ENCODE results near the gene KRT77. TPM values are rescaled to one million over a fixed set of nuclear protein-coding genes. Genes with fewer than 3 reads are reported as not detected.

Gene KRT77
- total and polyA plus RNA-seq, 2 experiments from 2014 or later, result not detected

DNA sequence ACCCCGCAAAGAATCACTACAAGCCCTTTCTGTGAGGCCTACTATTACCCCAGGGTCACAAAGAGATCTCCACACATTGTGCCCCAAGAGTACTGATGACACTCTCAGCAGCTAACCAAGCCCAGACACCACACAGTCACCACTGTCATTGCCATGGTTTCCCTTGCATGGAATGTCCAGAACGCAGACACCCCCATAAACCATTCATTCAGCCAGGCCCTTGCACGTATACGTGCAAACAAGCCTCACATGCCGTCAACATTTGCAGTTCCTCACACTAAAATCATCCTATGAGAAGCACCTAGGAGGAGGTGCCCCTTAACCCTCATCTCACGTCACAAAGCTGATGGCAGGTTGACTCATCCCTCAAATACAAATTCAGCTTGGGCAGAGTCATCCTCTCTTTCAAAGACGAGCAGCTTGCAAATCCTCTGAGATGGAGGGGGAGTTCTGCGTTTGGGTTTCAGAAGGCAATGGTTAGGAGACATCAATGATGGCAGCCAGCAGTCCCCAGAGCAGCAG is 17.1 kb upstream of the KRT77 start:
- Histone ChIP-seq H3K27me3 (ENCODE audit: insufficient read depth) (peaks cover 7% of the 10 kb centered on the region), H3F3A (replicated peaks; ENCODE audit: low read depth) (no peaks in the 10 kb centered on the region), H4K20me1 (replicated peaks; ENCODE audit: insufficient read depth) (no peaks in the 10 kb centered on the region), H3K36me3 (ENCODE audit: insufficient read depth) (no peaks in the 10 kb centered on the region), H3K4me2 (no peak overlapping the region), H3K9me2 (ENCODE audit: insufficient read depth) (no peaks in the 10 kb centered on the region; the same call in none of the 2 replicates), H3K27ac (ENCODE audit: low read depth) (no peak overlapping the region), H3K4me1 (ENCODE audit: insufficient read depth) (no peaks in the 10 kb centered on the region), H3K4me3 (no peak overlapping the region), H2AFZ (no peak overlapping the region), H3K79me2 (replicated peaks; ENCODE audit: insufficient read depth) (no peaks in the 10 kb centered on the region)
- Mint-ChIP-seq H3K27ac (no peak overlapping the region), H3K4me3 (no peak overlapping the region), H3K27me3 (ENCODE audit: insufficient read depth, low read depth, poor library complexity) (peaks cover 10% of the 10 kb centered on the region), H3K4me1 (no peaks in the 10 kb centered on the region), H3K36me3 (ENCODE audit: low read depth) (no peaks in the 10 kb centered on the region), H3K9me3 (no peaks in the 10 kb centered on the region; the same call in 2 of the 3 replicates)
- ATAC-seq (no peak), DNase-seq (ENCODE audit: low spot score) (no peak)
- TF ChIP-seq EZH2 (IDR thresholded peaks at IDR 0.05; ENCODE audit: low read depth, unreplicated experiment), result no peak

DNA sequence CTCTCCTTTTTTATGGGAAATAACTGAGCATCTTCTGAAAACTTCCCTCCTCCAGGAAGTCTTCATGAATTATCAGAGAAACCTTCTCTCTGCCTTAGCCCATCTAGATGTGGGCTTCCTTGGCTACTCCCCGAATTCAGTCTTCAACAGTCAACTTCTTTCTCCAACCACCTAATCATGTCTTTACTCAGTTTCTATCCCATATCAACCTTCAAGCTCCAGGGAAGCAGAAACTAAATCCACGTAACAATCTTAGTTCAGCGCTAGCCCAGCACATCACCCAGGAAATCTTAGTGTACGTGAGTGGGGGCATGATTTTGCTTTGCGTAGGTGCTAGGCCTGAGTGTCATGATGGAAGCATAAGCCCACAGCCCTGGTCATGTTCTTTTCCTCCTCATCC is 12.7 kb upstream of the KRT77 start:
- Histone ChIP-seq H3K27ac (ENCODE audit: low read depth) (no peak overlapping the region), H2AFZ (no peak overlapping the region), H4K20me1 (replicated peaks; ENCODE audit: insufficient read depth) (peaks cover 5% of the 10 kb centered on the region; the same call in 1 of the 2 replicates), H3K36me3 (ENCODE audit: insufficient read depth) (no peaks in the 10 kb centered on the region), H3K4me1 (ENCODE audit: insufficient read depth) (no peaks in the 10 kb centered on the region; the same call in 1 of the 2 replicates), H3K27me3 (ENCODE audit: insufficient read depth) (peaks cover 40% of the 10 kb centered on the region), H3K4me2 (no peak overlapping the region), H3K79me2 (replicated peaks; ENCODE audit: insufficient read depth) (no peaks in the 10 kb centered on the region), H3K4me3 (no peak overlapping the region), H3K9me2 (ENCODE audit: insufficient read depth) (no peaks in the 10 kb centered on the region), H3F3A (replicated peaks; ENCODE audit: low read depth) (peaks cover 4% of the 10 kb centered on the region; the same call in 1 of the 2 replicates)
- Mint-ChIP-seq H3K4me3 (no peak overlapping the region), H3K36me3 (ENCODE audit: low read depth) (no peaks in the 10 kb centered on the region), H3K27ac (no peak overlapping the region), H3K27me3 (ENCODE audit: insufficient read depth, low read depth, poor library complexity) (peaks cover 29% of the 10 kb centered on the region), H3K9me3 (no peaks in the 10 kb centered on the region), H3K4me1 (peaks cover 3% of the 10 kb centered on the region; the same call in 2 of the 3 replicates)
- TF ChIP-seq ZNF114 (CRISPR knock-in tag; IDR thresholded peaks at IDR 0.05), result no peak
- TF ChIP-seq NANOG (IDR thresholded peaks at IDR 0.05; ENCODE audit: borderline replicate concordance), result no peak
- no peak for TF ChIP-seq ZNF331 (CRISPR knock-in tag; IDR thresholded peaks at IDR 0.05; ENCODE audit: low read depth)
- no peak for DNase-seq (ENCODE audit: low spot score)
- ATAC-seq, result no peak

DNA sequence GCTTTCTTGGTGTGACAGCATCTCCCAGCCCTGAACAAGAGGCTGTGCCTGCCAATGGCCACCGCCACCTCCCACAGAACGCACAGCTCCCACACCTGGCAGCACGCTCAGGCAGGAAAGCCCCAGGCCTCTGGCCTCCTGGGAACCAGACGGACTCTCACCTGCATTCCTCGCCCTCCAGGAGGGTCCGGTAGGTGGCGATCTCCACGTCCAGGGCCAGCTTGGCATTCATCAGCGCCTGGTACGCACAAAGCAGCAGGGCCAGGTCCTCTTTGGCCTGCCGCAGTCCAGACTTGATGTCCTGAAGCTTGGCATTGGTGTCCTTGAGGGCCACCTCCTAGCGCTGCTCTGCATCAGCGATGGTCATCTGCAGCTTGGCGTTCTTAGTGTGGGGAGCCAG is 12.1 kb upstream of the KRT77 start:
- H3K79me2 ChIP-seq (replicated peaks; ENCODE audit: insufficient read depth), result no peaks in the 10 kb centered on the region
- Mint-ChIP-seq H3K4me3 (peak overlapping the region; percentile 28; the same call in 2 of the 3 replicates), H3K36me3 (ENCODE audit: low read depth) (no peaks in the 10 kb centered on the region), H3K27me3 (ENCODE audit: insufficient read depth, low read depth, poor library complexity) (peaks cover 29% of the 10 kb centered on the region), H3K27ac (no peak overlapping the region), H3K4me1 (peaks cover 3% of the 10 kb centered on the region; the same call in 2 of the 3 replicates), H3K9me3 (no peaks in the 10 kb centered on the region)
- ATAC-seq, result peak; percentile 67
- H3K4me1 ChIP-seq (ENCODE audit: insufficient read depth), result no peaks in the 10 kb centered on the region; the same call in 1 of the 2 replicates
- no peaks in the 10 kb centered on the region for H3K9me2 ChIP-seq (ENCODE audit: insufficient read depth)
- H3K36me3 ChIP-seq (ENCODE audit: insufficient read depth), result no peaks in the 10 kb centered on the region
- peaks cover 40% of the 10 kb centered on the region for H3K27me3 ChIP-seq (ENCODE audit: insufficient read depth)
- H3K27ac ChIP-seq (ENCODE audit: low read depth), result no peak overlapping the region
- peaks cover 4% of the 10 kb centered on the region; the same call in 1 of the 2 replicates for H3F3A ChIP-seq (replicated peaks; ENCODE audit: low read depth)
- peaks cover 5% of the 10 kb centered on the region; the same call in 1 of the 2 replicates for H4K20me1 ChIP-seq (replicated peaks; ENCODE audit: insufficient read depth)
- no peak for TF ChIP-seq EZH2 (IDR thresholded peaks at IDR 0.05; ENCODE audit: low read depth, unreplicated experiment)
- no peak for TF ChIP-seq ZNF114 (CRISPR knock-in tag; IDR thresholded peaks at IDR 0.05)
- TF ChIP-seq, protein P1, sequence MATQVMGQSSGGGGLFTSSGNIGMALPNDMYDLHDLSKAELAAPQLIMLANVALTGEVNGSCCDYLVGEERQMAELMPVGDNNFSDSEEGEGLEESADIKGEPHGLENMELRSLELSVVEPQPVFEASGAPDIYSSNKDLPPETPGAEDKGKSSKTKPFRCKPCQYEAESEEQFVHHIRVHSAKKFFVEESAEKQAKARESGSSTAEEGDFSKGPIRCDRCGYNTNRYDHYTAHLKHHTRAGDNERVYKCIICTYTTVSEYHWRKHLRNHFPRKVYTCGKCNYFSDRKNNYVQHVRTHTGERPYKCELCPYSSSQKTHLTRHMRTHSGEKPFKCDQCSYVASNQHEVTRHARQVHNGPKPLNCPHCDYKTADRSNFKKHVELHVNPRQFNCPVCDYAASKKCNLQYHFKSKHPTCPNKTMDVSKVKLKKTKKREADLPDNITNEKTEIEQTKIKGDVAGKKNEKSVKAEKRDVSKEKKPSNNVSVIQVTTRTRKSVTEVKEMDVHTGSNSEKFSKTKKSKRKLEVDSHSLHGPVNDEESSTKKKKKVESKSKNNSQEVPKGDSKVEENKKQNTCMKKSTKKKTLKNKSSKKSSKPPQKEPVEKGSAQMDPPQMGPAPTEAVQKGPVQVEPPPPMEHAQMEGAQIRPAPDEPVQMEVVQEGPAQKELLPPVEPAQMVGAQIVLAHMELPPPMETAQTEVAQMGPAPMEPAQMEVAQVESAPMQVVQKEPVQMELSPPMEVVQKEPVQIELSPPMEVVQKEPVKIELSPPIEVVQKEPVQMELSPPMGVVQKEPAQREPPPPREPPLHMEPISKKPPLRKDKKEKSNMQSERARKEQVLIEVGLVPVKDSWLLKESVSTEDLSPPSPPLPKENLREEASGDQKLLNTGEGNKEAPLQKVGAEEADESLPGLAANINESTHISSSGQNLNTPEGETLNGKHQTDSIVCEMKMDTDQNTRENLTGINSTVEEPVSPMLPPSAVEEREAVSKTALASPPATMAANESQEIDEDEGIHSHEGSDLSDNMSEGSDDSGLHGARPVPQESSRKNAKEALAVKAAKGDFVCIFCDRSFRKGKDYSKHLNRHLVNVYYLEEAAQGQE (IDR thresholded peaks at IDR 0.05; ENCODE audit: unreplicated experiment), result no peak
- TF ChIP-seq, protein P2, sequence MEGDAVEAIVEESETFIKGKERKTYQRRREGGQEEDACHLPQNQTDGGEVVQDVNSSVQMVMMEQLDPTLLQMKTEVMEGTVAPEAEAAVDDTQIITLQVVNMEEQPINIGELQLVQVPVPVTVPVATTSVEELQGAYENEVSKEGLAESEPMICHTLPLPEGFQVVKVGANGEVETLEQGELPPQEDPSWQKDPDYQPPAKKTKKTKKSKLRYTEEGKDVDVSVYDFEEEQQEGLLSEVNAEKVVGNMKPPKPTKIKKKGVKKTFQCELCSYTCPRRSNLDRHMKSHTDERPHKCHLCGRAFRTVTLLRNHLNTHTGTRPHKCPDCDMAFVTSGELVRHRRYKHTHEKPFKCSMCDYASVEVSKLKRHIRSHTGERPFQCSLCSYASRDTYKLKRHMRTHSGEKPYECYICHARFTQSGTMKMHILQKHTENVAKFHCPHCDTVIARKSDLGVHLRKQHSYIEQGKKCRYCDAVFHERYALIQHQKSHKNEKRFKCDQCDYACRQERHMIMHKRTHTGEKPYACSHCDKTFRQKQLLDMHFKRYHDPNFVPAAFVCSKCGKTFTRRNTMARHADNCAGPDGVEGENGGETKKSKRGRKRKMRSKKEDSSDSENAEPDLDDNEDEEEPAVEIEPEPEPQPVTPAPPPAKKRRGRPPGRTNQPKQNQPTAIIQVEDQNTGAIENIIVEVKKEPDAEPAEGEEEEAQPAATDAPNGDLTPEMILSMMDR (conservative IDR thresholded peaks at IDR 0.05; ENCODE audit: low read depth in 2 of 2), result peak; percentile 58 to 83
- no peak overlapping the region for H2AFZ ChIP-seq
- H3K4me3 ChIP-seq, result no peak overlapping the region
- peak; percentile 72 for DNase-seq (ENCODE audit: low spot score)
- no peak overlapping the region for H3K4me2 ChIP-seq

All from GM23338 (cell line).